GM20000 (cell line): ENCODE results near the gene ADAMTS1.

Source experiments
- DNase-seq: peaks from one replicate; pipeline ENCODE4 v3.0.0; 2012; ENCODE audit warnings: low spot score
- TF ChIP-seq, protein P1 (sequence below): IDR thresholded peaks from 2 replicates; pipeline ENCODE4 v1.5.1; 2012; ENCODE audit warnings: mild to moderate bottlenecking, control low read depth; ENCODE audit errors: extremely low read depth, missing control alignments

Gene ADAMTS1

DNA sequence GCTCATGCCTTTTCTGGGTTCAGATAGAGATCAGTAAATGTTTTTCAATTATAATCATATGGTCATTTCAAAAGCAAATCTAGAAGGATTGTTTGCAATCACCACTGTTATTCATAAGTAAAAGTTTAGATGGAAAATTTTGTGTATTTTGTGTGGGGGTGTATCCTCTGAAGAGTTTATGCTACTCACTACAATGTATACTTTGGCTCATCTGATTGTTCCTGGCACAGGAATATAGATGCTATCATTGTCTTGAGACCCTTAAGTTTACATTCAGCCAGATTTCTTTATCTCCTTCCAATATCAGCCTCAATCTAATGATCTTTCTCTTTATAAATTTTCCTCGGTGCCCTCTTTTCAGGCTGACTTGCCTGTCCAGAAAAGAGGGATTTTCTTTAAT lies 33.0 kb downstream of the ADAMTS1 start:
- TF ChIP-seq, protein P1, sequence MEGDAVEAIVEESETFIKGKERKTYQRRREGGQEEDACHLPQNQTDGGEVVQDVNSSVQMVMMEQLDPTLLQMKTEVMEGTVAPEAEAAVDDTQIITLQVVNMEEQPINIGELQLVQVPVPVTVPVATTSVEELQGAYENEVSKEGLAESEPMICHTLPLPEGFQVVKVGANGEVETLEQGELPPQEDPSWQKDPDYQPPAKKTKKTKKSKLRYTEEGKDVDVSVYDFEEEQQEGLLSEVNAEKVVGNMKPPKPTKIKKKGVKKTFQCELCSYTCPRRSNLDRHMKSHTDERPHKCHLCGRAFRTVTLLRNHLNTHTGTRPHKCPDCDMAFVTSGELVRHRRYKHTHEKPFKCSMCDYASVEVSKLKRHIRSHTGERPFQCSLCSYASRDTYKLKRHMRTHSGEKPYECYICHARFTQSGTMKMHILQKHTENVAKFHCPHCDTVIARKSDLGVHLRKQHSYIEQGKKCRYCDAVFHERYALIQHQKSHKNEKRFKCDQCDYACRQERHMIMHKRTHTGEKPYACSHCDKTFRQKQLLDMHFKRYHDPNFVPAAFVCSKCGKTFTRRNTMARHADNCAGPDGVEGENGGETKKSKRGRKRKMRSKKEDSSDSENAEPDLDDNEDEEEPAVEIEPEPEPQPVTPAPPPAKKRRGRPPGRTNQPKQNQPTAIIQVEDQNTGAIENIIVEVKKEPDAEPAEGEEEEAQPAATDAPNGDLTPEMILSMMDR, result no peak
- DNase-seq, result no peak

DNA sequence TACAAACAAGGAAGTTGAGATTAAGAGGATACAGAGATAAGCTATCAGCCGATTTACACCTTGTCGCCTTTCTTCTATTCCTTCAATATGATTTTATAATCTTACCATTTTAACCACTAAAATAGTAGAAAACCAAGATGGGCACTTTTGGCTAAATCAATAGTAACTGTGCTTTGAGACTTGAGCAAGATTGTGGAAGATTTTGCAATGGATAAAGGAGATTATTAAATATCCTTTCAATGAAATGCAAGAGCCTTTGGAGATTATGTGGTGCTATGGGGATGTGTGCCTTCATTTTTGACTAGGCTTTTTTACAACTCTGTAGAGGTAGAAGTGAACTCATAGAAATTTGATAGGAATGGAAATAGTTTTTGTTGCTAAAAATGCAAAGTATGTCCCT lies 33.7 kb downstream of the ADAMTS1 start:
- DNase-seq, result no peak
- TF ChIP-seq, protein P1, result no peak

DNA sequence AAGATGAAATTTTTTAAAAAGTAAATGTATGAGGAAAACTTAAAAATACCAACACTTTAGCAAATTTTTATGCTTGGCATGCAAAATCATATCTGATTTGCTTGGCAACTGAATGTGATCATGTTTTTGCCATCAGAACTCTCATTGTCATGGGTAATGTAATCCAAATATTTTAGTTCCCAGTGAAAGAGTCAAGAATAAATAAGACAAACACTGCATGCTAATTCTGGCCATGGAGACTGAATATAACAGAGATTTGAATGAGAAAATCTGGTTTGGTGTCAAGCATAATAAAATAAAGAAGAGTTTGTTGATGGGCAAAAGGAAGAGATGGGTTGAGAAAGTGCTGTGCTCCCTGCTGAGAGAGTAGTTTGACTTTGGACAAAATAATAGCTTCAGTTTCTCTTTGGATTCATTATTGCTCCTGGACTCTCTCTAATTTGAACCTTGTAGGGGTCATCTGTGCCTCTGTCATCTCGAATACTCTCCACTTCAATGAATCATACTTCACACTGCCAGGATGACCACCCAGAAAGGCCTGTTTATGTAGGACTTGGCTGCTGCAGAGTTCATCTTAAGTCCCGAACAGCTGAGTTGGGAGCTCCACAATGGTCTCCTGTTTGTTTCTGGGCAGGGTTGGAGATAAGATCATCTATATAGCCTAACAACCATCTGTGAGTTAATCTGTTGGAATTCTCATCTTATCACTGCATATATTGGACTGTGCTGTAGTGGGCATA lies 34.4 kb downstream of the ADAMTS1 start:
- TF ChIP-seq, protein P1, result no peak
- DNase-seq, result no peak

DNA sequence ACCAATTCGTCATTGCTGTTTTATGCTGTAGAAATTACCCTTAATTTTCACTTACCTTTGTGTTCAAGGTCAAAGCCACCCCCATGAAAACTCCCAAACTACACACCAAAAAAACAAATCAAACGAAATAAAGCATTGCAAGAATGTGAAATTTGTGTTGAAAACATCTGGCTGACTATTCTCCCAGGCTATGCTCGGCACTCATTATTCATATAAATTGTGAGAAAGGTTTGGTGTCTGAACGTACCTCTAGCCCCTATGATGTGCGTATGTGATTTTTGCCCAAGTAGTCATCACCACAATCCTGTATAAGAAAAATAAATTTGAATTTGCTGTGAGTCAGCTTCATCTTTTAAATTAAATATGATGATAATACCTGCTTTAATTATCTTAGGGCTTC lies 34.9 kb downstream of the ADAMTS1 start:
- TF ChIP-seq, protein P1, result no peak
- DNase-seq, result no peak

DNA sequence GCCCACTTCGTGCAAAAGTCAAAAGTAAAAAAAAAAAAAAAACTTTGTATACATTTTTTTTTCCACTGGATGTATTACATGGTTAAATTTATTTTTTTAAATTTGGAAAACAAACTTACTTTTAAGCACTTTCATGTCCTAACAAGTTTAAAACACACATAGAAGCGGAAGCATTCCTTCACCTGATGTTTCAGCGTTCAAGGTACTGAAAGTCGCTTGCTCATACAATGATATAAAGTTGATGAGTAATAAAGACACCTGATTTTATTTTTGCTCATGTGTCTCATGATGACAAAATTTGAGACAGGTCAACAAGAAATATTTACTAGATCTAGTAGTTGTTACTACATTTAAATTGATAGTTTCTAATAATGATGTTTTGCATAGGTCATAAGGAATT lies 35.5 kb downstream of the ADAMTS1 start:
- DNase-seq, result no peak
- TF ChIP-seq, protein P1, result no peak

DNA sequence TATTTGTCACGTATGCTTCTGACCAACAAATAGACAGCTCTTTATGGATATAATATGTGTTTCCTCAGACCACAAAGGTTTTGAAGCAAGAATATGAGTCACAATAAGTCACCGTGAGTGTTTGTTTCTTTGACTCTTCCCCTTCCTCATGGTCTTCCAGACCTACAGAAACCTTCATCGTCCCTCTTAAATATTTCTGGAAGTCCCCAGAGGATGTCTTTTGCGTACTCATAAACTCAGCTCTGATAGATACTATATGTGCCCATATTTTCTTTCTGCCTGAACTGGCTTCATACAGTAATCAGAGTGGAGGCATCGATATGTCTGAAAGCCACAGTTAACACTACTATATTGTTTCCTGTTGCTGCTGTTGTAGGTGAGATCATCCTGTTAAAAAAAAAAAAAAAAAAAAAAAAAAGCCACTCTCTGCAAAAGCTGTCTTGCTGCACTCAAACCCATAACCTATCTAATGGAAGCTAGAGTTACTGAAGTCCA lies 38.4 kb downstream of the ADAMTS1 start:
- DNase-seq, result no peak
- TF ChIP-seq, protein P1, result no peak

DNA sequence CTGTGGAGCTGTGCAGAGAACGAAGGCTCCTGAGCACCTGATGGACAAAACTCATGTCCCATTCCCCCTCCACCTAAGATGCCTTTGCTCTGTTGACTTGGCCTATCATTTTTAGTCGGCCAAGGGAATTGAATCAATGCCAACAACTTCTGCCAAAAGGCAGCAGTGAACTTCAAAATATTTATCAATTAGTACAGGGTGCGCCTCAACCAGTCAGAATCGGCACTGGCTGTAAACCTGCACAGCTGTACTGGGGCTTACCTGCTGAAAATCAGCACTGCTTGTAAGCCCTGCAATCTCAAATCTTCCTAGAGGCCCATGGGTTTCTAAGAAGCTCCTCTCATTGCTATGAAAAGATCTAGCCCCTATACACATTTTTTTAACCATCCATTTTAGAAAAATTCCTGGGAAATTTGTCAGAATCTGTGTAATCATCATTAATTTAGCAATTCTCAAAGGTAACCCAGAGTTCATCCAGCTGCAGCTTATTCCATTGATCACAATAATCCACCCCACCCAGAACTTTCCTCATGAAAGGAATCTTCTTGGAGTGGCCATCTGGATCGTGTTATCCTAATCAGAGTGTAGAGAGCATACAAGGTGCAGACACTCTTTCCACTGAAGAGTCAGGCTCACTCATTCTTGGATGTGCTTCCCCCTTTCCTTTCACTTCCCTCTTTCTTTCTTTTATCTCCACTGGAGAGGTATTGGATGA lies 40.2 kb downstream of the ADAMTS1 start:
- TF ChIP-seq, protein P1, result no peak
- DNase-seq, result no peak
